DMS53 (cell line): ENCODE measurements around the gene SRGAP1.
"Not testable (repeated sequence)": the region's sequence is repeated elsewhere in the genome, so short reads cannot be mapped to it uniquely, and the experiment has no call there.

ENCODE experiments used
- DNase-seq: peaks from one replicate; lab custom pipeline; 2025; lab: John Stamatoyannopoulos, UW

SRGAP1 gene

DNA sequence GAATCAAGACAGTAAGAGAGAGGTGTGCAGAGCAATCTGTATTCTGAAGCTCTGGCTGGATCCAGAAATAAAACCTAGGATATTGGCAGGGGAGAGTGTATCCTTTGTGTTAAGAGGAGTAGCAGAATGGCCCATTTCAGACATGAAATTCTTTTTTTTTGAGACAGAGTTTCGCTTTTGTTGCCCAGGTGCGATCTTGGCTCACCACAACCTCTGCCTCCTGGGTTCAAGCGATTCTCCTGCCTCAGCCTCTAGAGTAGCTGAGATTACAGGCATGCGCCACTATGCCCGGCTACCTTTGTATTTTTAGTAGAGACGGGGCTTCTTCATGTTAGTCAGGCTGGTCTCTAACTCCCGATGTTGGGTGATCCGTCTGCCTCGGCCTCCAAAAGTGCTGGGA lies 6.1 kb upstream of the SRGAP1 start:
- no peak for DNase-seq

DNA sequence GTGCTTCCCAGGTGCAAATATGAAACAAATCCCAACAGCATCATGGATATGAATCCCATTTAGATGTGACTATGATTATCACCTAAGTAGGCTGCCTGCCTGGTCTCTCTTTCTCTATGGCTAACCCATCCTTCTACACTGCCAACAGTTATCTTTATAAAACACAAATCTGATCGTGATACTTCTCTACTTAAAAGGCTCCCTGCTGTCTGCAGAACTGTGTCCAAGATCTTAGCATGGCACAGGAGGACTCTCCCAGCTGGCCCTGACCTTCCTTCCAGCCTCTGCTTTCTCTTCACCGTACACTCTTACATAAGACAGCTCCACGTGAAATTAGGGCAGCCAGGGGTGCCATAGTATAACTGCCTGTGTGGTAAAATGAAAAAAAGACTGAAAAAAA lies 3.5 kb upstream of the SRGAP1 start:
- DNase-seq = peak; percentile 38

DNA sequence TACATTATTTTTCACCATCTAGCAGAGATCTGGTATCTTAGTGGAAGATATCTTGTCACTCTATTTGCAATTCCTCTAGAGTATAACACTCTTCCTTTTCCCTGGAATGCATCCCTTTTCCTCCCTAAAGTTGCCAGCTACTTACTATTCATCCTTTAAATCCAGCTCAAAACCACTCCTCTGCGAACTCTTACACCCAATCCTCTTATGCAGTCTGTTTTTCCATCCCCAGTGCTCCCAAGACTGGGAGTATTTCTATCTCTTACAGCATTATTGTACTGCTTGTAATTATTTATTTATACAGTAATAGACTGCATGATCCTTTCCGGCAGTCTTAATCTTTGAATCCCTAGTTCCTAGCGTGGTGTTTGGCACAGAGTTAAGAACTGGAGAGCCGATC lies 2.9 kb upstream of the SRGAP1 start:
- no peak for DNase-seq

DNA sequence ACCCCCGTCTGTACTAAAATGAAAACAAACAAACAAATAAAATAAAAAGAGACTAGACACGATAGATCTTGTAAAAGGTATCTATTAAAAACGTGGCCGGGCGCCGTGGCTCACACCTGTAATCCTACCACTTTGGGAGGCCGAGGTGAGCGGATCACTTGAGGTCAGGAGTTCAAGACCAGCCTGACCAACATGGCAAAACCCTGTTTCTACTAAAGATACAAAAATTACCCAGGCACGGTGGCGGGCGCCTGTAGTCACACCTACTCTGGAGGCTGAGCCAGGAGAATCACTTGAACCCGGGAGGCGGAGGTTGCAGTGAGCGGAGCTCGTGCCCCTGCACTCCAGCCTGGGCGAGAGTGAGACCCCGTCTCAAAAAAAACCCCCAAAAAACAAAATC lies 1.8 kb upstream of the SRGAP1 start:
- DNase-seq = not testable (repeated sequence)

DNA sequence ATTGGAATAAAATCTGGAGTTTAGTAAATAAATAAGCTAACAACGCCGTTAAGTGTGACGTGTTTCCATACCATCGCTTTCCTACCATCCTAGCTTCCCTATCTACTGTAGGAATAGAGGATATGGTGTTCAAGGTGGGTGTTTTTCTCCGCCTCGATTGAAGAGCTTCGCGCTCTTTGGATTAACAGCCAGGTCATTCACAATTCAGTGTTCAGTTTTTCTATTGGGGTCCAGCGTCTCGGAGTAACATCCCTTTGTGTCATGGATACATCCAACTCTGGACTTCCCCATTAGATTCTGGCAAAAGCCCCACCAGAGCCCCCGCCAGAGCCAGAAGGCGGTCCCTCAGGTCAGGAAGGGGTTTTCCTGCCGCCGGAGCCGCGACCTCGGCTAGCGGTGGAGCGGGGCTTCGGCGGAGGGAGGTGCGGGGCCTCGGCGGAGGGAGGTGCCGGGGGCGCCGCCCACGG lies 1.2 kb upstream of the SRGAP1 start:
- peak; percentile 85 for DNase-seq

DNA sequence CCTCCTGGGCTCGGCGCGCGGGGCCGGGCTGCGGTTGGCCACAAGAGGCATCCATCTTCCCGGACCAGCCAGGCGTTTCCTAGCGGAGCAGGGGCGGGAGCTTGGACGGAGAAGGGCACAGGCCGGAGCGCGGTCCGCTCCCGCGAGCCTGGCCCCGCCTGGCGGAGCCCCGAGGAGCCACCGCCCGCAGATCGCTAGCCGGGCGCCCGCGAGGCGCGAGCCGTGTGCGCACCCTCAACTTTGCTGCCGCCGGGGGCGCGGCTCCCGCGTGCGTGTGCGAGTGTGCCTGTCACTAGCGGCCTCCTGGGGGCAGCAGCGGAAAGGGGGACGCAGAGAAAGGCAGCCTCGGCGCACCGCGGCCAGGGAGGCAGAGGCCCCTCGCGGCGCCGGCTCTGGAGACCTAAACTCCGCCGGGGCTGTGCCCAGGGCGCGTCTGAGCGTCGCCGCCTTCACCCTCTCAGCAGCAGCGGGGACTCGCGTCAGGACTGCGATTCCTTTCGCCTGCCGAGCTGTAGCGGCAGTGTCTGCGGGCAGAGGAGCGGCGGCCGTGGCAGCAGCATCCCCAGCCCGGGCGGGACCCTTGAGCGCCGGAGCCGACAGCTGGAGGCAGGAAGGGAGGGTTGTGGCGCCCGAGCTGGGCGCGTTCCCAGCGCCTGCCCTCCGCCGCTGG lies 644 bp upstream of the SRGAP1 start:
- DNase-seq = peak; percentile 99

DNA sequence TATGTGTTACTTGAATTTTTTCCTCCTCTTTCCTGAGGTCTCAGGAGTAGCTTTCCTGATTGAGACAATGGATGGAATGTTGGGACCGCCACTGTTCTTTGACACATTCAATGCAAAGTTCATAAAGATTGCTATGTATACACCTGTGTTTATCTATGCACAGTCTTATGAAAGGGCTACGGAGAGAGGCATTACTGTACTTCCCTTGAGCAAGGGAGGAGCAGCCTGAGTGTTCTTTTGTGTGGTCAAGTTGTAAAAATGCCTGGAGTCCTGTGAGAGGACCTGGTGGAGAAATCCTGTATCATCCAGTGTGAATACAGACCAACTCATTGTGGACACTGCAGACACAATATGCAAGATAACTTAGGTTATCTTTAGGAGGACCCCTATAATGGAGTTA lies 1.2 kb downstream of the SRGAP1 start:
- peak; percentile 56 for DNase-seq

DNA sequence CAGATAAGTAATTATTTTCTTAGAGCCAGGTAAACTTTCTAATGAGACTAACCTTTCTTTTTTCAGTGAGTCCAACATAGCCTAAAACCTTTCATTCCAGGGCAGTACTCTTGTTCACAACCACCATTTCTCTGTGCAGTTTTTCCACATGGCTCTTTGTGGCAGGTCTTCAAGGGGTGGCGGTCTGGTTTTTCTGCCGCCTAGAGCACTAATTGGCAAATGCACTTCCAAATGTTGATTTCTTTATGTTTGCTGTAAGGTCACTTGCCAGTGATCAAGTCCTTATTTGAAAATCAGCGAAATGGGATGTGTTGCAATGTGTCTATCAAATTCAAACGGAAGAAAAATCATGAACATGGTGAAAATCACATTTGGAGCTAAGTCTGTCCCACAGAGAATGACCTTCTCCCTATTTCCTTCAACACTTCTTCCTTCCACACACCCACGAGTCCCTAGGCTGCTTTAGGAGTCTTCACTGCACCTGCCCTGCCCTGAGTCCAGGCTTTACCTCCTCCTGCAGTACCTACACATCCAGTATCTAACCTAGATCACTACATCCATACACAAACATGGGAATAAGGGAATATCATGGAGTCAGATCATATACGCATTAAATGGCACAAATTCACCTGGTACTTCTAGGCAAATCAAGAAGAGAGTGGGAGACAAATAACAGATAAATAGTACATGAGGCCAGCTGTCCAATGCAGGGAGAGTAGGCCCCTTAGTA lies 1.9 kb downstream of the SRGAP1 start:
- DNase-seq = no peak

DNA sequence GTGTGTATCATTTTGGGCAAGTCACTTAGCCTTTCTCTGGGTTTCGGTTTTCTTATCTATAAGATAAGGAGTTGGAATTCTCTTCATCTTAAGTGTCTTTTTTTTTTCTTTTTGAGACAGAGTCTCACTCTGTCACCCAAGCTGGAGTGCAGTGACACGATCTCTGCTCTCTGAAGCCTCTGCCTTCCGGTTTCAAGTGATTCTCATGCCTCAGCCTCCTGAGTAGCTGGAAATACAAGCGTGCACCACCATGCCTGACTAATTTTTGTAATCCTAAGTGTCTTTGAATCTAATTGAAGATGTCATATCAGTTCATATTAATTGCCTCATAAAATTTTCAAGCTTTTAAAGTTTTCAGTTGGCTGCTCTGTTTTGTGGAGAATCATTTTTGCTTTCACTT lies 4.0 kb downstream of the SRGAP1 start:
- no peak for DNase-seq

DNA sequence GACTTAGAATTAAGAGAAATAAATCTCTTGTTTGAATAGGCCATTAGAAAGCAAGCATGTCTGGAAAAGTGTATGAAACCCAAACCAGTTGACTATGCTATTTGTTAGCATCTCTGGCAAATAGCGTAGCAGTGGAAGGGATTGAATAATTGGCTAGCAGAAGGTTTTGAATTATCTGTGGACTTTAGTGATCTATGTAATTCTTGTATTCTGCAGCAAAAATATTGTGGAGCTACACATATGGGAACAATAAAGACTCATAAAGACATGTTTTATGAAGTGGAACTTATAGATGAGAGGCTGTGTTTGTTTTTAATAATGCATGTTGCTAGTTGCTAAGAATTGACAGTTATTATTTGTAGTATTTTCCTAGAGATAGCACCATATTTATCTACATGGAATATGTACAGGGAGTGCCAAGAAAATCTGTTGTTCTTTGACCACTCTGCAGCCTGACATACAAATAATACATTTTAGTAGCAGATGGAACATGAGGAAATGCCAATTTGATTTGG lies 4.7 kb downstream of the SRGAP1 start:
- DNase-seq = no peak

DNA sequence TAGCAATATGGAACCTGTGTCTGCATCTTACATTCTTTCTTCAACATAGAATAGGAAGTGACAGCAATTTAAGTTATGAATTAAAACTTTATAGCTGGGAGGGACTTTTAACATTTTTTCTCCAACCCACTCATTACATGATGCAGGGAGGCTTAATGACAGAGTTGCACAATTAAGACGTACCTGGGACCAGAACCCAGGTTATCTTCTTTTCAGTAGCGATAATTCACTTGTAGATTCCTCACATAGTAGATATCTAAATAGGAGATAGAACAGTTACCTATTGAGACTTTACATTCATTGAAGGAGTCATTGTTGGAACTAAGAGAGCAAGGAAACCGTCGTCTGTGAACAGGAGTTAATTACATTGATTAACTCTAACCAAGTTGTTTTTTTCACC lies 5.1 kb downstream of the SRGAP1 start:
- no peak for DNase-seq

DNA sequence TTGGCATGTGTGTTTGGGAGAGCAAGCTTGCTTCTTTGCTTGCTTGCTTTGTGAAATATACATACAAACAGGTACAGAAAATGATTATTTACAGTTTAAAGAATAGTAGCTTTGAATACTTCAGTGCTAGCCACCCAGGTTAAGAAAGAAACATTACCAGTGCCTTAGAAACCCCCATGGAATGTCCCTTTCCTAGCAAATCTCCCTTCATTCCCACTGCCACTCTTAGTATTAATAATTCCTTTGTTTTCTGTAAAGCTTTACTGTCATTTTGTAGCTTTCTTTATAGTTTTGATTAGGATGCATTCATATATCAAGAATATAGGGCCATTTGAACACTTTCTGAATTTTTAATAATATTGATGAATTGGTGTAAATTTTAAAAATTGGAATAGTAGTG lies 9.5 kb downstream of the SRGAP1 start:
- no peak for DNase-seq

DNA sequence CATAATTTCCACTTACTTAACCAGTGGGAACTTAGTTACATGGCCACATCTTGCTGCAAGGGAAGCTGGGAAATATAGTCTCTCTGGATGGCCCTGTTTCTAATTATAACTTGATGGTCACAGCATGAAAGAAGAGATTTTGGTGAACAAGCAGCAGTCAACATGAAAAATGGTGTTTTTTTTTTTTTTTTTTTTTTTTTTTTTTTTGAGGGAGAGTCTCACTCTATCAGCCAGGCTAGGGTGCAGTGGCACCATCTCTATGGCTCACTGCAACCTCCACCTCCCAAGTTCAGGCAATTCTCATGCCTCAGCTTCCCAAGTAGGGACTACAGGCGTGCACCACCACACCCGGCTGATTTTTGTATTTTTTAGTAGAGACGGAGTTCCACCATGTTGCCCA lies 10.8 kb downstream of the SRGAP1 start:
- no peak for DNase-seq

DNA sequence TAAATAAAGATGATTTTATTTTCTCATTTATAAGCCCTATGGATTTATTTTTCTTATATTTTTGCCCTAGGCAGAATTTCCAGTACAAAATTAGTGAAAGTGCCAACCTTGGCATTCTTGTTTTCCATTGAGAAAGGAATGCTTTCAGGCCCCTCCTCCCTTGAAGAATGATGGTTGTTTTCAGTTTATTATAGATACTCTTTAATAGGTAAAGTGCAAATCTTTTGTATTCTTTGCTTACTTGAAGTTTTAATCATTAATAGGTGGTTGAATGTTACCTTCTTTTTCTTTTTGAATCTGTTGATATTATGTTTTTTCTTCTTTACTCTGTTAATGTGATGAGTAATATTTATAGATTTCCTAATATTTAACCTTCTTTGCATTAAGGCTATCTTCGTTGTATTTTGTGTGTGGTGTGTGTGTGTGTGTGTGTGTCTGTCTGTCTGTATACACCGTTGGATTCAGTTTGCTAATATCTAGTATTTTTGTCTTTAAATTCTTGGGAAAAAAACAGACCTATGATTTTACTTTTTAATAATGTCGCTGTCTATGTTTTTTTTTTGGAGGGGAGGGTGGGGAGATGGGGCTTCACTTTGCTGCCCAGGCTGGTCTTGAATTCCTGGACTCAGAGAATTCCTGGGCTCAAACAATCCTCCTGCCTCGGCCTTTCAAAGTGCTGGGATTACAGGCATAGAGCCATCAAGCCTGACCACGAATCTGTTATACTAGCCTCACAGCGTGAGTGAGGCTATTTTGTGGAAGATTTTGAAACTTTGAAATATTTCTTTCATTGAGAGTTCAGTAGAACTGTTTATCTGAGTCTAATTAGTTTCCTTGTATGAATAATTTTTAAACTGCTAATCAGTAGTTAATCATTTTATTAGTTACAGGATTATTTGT lies 13.5 kb downstream of the SRGAP1 start:
- no peak for DNase-seq

DNA sequence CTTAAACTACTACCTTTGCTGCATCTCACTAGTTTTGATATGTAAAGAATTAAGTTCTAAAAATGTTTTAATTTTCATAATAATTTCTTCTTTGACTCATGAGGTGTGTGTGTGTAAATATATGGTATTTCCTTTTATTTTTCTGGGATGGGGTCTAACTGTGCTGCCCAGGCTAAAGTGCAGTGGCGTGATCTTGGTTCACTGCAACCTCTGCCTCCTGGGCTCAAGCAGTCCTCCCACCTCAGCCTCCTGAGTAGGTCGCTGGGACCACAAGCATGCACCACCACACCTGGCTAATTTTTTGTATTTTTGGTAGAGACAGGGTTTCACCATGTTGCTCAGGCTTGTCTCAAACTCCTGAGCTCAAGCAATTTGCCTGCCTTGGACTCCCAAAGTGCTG lies 15.4 kb downstream of the SRGAP1 start:
- DNase-seq = not testable (repeated sequence)

DNA sequence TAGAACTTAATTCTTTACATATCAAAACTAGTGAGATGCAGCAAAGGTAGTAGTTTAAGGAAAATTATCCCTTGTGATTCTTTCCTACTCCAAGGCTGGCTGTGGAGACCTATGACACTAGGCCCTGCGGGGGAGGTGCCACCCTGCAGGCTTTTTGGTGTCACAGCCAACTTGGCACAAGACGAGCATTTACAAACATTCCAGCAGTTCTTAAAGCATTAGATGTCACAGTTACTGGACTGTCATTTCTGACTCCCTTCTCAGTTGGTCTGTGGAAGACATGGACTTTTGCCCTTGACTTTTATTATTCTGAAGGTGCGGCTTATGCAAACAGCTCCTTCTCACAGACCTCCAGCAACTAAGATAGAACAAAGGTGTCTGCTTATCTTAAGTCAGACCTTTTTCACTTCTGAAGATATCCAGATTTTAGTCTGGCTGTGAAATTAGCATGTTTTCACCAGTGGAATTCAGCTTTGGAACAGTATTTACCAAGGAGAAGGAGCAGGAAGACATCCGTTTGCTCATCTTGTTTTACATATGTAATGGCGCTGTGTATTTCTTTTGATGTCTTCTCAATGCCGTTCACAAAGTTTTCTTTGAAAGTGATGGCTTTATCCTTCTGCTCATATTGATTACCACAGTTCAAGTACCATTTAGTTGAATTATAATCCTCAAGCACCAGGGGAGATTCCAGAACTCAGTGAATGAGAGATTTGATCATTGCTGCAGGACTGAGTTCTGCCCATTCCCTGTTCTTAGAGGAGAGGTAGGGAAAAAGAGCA lies 17.9 kb downstream of the SRGAP1 start:
- DNase-seq = peak; percentile 26

DNA sequence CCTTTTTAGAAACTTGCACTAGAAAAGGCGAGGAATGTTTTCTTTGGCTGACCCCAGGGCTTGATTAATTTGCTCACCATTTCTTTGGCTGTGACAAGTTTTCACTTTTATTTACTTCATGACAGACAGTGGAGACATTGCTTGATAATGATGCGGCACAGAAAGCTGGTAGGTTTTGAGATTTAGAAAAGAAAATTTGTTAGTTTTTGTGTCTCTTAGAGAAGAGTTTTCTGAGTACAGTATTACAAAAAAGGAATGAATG lies 18.4 kb downstream of the SRGAP1 start:
- DNase-seq = no peak

DNA sequence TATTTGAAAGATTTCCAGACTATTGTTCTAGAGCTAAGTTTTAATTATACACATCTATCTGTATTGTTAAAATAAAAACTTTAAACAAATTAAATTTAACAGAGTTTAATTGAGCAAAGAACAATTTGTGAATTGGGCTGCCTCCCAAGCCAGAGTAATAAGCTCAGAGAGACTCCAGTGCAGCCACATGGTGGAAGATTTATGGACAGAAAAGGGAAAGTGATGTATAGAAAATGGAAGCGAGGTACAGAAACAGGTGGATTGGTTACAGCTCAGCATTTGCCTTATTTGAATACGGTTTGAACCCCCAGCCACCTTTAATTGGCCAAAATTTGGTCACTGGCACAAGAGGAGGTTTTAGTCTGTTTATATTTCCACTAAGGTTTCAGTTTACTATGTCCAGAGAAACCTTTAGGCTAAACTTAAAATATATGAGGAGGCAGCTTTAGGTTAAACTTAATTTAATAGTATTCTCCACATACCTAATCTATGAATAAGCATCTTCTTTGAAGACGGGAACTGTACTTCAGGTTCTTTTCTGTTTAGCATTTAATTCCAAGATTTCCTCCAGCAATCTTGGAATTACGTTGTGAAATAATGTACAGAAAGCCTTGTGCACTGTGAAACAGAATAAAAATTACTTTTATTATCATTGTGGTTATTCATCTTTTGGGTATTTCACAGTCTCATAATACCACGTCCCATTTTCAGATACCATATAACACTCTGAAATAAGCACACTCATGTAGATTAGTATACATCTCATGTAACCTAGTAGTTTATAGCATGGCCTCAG lies 19.4 kb downstream of the SRGAP1 start:
- DNase-seq = no peak

DNA sequence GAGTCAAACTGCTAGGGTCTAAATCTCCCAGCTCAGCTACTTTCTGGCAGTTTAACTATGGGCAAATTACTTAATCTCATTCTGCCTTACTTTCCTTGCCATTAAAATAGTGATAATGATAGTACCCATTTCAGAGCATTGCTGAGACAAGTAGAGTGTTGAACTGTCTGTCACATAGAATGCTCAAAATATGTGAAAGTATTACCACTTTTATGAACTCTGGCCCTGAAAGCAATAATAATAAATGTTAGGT lies 19.9 kb downstream of the SRGAP1 start:
- no peak for DNase-seq

DNA sequence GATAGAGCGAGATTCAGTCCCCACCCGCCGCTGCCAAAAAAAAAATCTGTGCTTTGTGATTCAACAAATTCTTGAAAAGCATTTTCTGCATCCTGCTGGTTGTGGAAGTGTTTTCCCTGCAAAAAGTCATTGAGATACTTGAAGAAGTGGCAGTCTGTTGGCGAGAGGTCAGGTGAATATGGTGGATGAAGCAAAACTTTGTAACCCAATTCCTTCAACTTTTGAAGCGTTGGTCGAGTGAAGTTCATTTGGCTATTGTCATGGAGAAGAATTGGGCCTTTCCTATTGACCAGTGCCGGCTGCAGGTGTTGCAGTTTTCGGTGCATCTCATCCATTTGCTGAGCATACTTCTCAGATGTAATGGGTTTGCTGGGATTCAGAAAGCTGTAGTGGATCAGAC lies 20.9 kb downstream of the SRGAP1 start:
- DNase-seq = no peak

DNA sequence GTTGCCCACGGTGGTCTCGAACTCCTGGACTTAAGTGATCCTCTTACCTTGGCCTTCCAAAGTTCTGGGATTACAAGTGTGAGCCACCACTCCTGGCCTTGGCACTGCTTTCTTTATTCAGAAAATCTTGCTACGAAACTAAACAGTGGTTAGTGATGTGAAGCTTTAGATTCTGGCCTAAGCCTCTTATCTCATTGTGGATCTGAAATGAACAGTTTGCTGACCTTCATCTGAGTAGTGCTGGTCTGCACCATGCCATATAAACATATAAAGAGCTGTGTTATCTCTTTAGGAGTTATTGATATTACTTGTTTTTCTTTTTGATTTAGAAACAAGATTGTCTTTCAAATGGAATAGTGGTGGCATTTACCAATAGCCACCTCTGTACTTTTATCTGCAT lies 22.6 kb downstream of the SRGAP1 start:
- DNase-seq = no peak

DNA sequence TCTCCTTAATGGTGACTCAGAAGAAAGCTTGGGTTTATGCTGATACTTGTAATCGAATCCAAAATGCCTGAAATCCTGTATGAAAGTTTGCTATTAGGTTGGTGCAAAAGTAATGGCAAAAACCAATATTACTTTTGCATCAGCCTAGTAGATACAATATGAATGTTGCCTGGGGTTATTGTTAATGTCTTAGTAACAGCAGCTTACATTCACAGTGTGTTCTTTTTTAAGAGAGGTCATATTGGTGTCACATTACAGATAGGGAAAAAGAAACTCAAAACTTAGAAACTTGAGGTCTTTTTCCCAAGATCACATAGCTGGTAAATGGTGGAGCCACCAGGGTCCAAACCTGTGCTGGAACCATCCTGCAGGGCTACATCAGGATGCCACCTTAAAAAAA lies 25.2 kb downstream of the SRGAP1 start:
- no peak for DNase-seq
